GM23248 (cell line): ENCODE data around the gene TLX3. TPM values are rescaled to one million over a fixed set of nuclear protein-coding genes. Genes with fewer than 3 reads are reported as not detected.
"Not testable (repeated sequence)": the region's sequence is repeated elsewhere in the genome, so short reads cannot be mapped to it uniquely, and the experiment has no call there.

Experiments used
- DNase-seq: peaks from one replicate; pipeline ENCODE4 v3.0.0-alpha.2; 2015
- H2AFZ ChIP-seq: fragments of 200-600 bp; sonication (generic); 2 replicates; pipeline ENCODE4 v1.6.1; 2016; ENCODE audit warnings: antibody characterized with exemption
- H3F3A ChIP-seq: fragments of 200-600 bp; sonication (generic); 2 replicates; pipeline ENCODE4 v1.6.1; 2016; ENCODE audit warnings: mild to moderate bottlenecking, antibody characterized with exemption, mixed run types; ENCODE audit not compliant: insufficient read depth
- H3K27ac ChIP-seq: fragments of 200-600 bp; sonication (generic); 2 replicates; pipeline ENCODE4 v1.5.1; 2016; ENCODE audit warnings: mild to moderate bottlenecking
- H3K27me3 ChIP-seq: fragments of 200-600 bp; sonication (generic); replicated peaks from 2 replicates; pipeline ENCODE4 v1.6.1; 2016; ENCODE audit warnings: mild to moderate bottlenecking; ENCODE audit not compliant: insufficient read depth
- H3K36me3 ChIP-seq: fragments of 200-600 bp; sonication (generic); 2 replicates; pipeline ENCODE4 v1.6.1; 2016; ENCODE audit warnings: low read depth, mild to moderate bottlenecking
- H3K4me1 ChIP-seq: fragments of 200-600 bp; sonication (generic); 2 replicates; pipeline ENCODE4 v1.6.1; 2016; ENCODE audit warnings: mild to moderate bottlenecking; ENCODE audit not compliant: insufficient read depth
- H3K4me2 ChIP-seq: fragments of 200-600 bp; sonication (generic); one replicate; pipeline ENCODE4 v1.6.1; 2016; ENCODE audit warnings: mild to moderate bottlenecking; ENCODE audit not compliant: unreplicated experiment
- H3K4me3 ChIP-seq: fragments of 200-600 bp; sonication (generic); 2 replicates; pipeline ENCODE4 v1.5.1; 2016; ENCODE audit warnings: mild to moderate bottlenecking
- H3K79me2 ChIP-seq: fragments of 200-600 bp; sonication (generic); 2 replicates; pipeline ENCODE4 v1.6.1; 2016; ENCODE audit warnings: mild to moderate bottlenecking; ENCODE audit not compliant: insufficient read depth
- H3K9ac ChIP-seq: fragments of 200-600 bp; sonication (generic); 2 replicates; pipeline ENCODE4 v1.6.1; 2016; ENCODE audit warnings: mild to moderate bottlenecking
- H3K9me2 ChIP-seq: fragments of 200-600 bp; sonication (generic); 2 replicates; pipeline ENCODE4 v1.6.1; 2016; ENCODE audit warnings: mixed run types, mild to moderate bottlenecking, moderate library complexity; ENCODE audit not compliant: insufficient read depth
- H3K9me3 ChIP-seq: fragments of 200-600 bp; sonication (generic); one replicate; pipeline ENCODE4 v1.6.1; 2017; ENCODE audit warnings: low read depth
- H4K20me1 ChIP-seq: fragments of 200-600 bp; sonication (generic); 2 replicates; pipeline ENCODE4 v1.6.0; 2016; ENCODE audit not compliant: insufficient read depth
- EZH2 ChIP-seq: fragments of 200-600 bp; sonication (generic); IDR thresholded peaks from 2 replicates; pipeline ENCODE4 v1.6.1; 2018; ENCODE audit warnings: antibody characterized with exemption, mild to moderate bottlenecking; ENCODE audit not compliant: insufficient read depth, poor library complexity, severe bottlenecking
- EZH2phosphoT487 ChIP-seq: fragments of 200-600 bp; sonication (generic); IDR thresholded peaks from 2 replicates; pipeline ENCODE4 v1.6.1; 2018; ENCODE audit warnings: antibody characterized with exemption, moderate library complexity, mild to moderate bottlenecking, low read depth; ENCODE audit not compliant: insufficient read depth
- WGBS, 2 experiments: methylation state at CpG; one replicate each; pipeline ENCODE4 v1.1.6; 2015 to 2017; ENCODE audit warnings: low lambda C conversion rate in 2 of 2, low coverage in 1 of 2; ENCODE audit errors: missing lambda C conversion rate in 2 of 2; 5-methylcytosine and 5-hydroxymethylcytosine counted together
- in situ Hi-C: fragments of 300-500 bp; cut with MboI; formaldehyde crosslinking; loops from 2 replicates; pipeline ENCODE4 v1.15.0; 2020
- polyA plus RNA-seq: library from polyadenylated mRNA; unstranded; fragments of >200 nt; fragmentation: Nextera tagmentation; extraction: Ambion mirVana; gene quantifications from 2 replicates; pipeline ENCODE4 v1.2.1, GENCODE V29; 2016
- small RNA-seq: library from RNA; depleted of rRNA; stranded (forward); fragments of <200 nt; gene quantifications from one replicate; pipeline ENCODE3, GENCODE V24; 2014; ENCODE audit warnings: low read depth, low replicate concordance
- total RNA-seq: library from RNA; depleted of rRNA; stranded (reverse); fragments of >200 nt; shearing (Covaris generic); gene quantifications from 2 replicates; pipeline ENCODE4 v1.2.3, GENCODE V29; 2014; rRNA removed

TLX3 gene
- total and polyA plus RNA-seq, 2 experiments from 2014 or later, result not detected

GRCh38 chr5:171355302-171355724 lies 46.3 kb downstream of the TLX3 start:
- H3K27ac ChIP-seq, result no peak overlapping the region
- H3K9me2 ChIP-seq, result no peaks in the 10 kb centered on the region
- no peaks in the 10 kb centered on the region for H3K4me1 ChIP-seq
- H3K79me2 ChIP-seq, result no peaks in the 10 kb centered on the region
- H3F3A ChIP-seq, result no peaks in the 10 kb centered on the region
- no peaks in the 10 kb centered on the region for H3K36me3 ChIP-seq
- H2AFZ ChIP-seq, result no peak overlapping the region
- H3K9ac ChIP-seq, result no peak overlapping the region
- in situ Hi-C loops, result no loop called here
- 75 to 82% methylated on average over 5 of the region's 5 CpGs for WGBS, 2 experiments
- no peaks in the 10 kb centered on the region for H4K20me1 ChIP-seq
- no peak for DNase-seq
- no peaks in the 10 kb centered on the region for H3K27me3 ChIP-seq
- TF ChIP-seq EZH2, result no peak
- no peaks in the 10 kb centered on the region for H3K9me3 ChIP-seq
- H3K4me2 ChIP-seq, result no peak overlapping the region
- H3K4me3 ChIP-seq, result no peak overlapping the region

GRCh38 chr5:171357843-171358242 lies 48.8 kb downstream of the TLX3 start:
- Histone ChIP-seq H4K20me1 (no peaks in the 10 kb centered on the region), H2AFZ (no peak overlapping the region), H3K4me3 (no peak overlapping the region), H3F3A (no peaks in the 10 kb centered on the region), H3K4me2 (no peak overlapping the region), H3K4me1 (no peaks in the 10 kb centered on the region), H3K27me3 (no peaks in the 10 kb centered on the region), H3K9me2 (no peaks in the 10 kb centered on the region), H3K9me3 (no peaks in the 10 kb centered on the region), H3K36me3 (no peaks in the 10 kb centered on the region), H3K9ac (no peak overlapping the region), H3K27ac (no peak overlapping the region), H3K79me2 (no peaks in the 10 kb centered on the region)
- DNase-seq, result no peak
- in situ Hi-C loops, result no loop called here
- TF ChIP-seq EZH2 (no peak), EZH2phosphoT487 (no peak)
- WGBS, 2 experiments, result 50 to 63% methylated on average over 2 of the region's 2 CpGs

GRCh38 chr5:171361151-171361550 lies 52.1 kb downstream of the TLX3 start:
- H3K27ac ChIP-seq, in situ Hi-C loops, DNase-seq, H3K9ac ChIP-seq, H3K27me3 ChIP-seq, H3K79me2 ChIP-seq, H3F3A ChIP-seq, H4K20me1 ChIP-seq, H3K9me2 ChIP-seq, H3K9me3 ChIP-seq, H3K4me2 ChIP-seq, H3K4me1 ChIP-seq, H3K36me3 ChIP-seq, H2AFZ ChIP-seq, H3K4me3 ChIP-seq: not testable (repeated sequence)
- WGBS, 2 experiments, result 55 to 68% methylated on average over 7 of the region's 7 CpGs

Small RNA genes lying within 50 kb of the gene (small RNA-seq; reads per million reads assigned to genes)
- not detected for gene AC091980.1
- not detected for gene RN7SL339P

Other genes with a start within 250 kb of the TLX3 start
- 683 and 757 TPM in 2 replicates for gene NPM1, start 78.6 kb downstream of the TLX3 start, total RNA-seq
- 566 and 584 TPM in 2 replicates for gene NPM1, start 78.6 kb downstream of the TLX3 start, polyA plus RNA-seq
- gene FGF18, start 110.4 kb downstream of the TLX3 start, total RNA-seq, result not detected in 2 replicates
- 0.09 TPM in 2 replicates for gene FGF18, start 110.4 kb downstream of the TLX3 start, polyA plus RNA-seq